Measurements from ENCODE around the gene PCDHGA7. TPM values are rescaled to one million over a fixed set of nuclear protein-coding genes. Genes with fewer than 3 reads are reported as not detected.
"Not testable (repeated sequence)": the region's sequence is repeated elsewhere in the genome, so short reads cannot be mapped to it uniquely, and the experiment has no call there.

Gene PCDHGA7
- total RNA-seq, 4 donors from 2014 or later: 0.35 to 2.5 (median 0.95) TPM

- Histone ChIP-seq H3K9me3 (peaks cover 0 to 53% (median 15%) of the 10 kb centered on the region in 4 donors), H3K4me1 (no peaks in the 10 kb centered on the region), H3K4me3 (no peak overlapping the region), H3K27me3 (no peaks in the 10 kb centered on the region), H3K36me3 (no peaks in the 10 kb centered on the region), H3K27ac (no peak overlapping the region)
- TF ChIP-seq, protein P1, sequence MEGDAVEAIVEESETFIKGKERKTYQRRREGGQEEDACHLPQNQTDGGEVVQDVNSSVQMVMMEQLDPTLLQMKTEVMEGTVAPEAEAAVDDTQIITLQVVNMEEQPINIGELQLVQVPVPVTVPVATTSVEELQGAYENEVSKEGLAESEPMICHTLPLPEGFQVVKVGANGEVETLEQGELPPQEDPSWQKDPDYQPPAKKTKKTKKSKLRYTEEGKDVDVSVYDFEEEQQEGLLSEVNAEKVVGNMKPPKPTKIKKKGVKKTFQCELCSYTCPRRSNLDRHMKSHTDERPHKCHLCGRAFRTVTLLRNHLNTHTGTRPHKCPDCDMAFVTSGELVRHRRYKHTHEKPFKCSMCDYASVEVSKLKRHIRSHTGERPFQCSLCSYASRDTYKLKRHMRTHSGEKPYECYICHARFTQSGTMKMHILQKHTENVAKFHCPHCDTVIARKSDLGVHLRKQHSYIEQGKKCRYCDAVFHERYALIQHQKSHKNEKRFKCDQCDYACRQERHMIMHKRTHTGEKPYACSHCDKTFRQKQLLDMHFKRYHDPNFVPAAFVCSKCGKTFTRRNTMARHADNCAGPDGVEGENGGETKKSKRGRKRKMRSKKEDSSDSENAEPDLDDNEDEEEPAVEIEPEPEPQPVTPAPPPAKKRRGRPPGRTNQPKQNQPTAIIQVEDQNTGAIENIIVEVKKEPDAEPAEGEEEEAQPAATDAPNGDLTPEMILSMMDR (IDR thresholded peaks at IDR 0.05): no peak
- TF ChIP-seq POLR2A (IDR thresholded peaks at IDR 0.05): no peak
- no peak for DNase-seq
Measured at GRCh38 chr5:141399555-141400258, 17.2 kb downstream of the PCDHGA7 start.

DNA sequence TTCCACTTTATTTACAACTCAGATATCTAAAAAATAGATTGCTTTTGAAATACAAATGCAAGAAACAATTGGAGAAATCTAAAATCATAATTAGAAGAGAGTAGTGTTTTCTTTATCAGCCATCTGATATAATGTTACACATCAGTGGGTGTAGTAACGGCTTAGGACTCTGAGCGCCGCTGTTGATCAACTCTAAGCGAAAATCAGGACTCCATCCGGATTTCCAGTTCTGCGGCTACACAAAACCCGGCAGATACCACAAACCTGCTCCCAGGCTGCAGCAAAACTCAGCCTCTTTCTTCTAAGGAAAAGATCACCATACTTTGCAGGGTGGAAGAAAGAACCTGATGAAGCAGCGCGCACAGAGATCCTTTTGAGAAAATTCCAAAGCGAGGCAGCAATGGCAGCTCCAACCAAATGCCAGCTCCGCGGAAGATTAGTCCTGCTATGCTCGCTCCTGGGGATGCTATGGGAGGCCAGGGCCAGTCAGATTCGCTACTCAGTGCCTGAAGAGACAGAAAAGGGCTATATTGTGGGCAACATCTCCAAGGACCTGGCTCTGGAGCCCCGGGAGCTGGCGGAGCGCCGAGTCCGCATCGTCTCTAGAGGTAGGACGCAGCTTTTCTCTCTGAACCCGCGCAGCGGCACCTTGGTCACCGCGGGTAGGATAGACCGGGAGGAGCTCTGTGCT, 20.2 kb downstream of the PCDHGA7 start, which contains the start of gene PCDHGA9:
PCDHGA9 (plus strand) TSS at position 226 of the 691 bp plus-strand sequence; CDS start at position 401, 175 bp downstream.
- Histone ChIP-seq H3K27ac (no peak within 1 kb of the TSS), H3K9me3 (peaks cover 0 to 58% (median 14%) of the 10 kb centered on the region in 4 donors), H3K4me3 (peak within 1 kb of the TSS in 1 of 4 donors; percentile 10), H3K27me3 (no peaks in the 10 kb centered on the region), H3K36me3 (no peaks in the 10 kb centered on the region), H3K4me1 (no peaks in the 10 kb centered on the region)
- no peak for TF ChIP-seq POLR2A (IDR thresholded peaks at IDR 0.05)
- TF ChIP-seq, protein P1 (IDR thresholded peaks at IDR 0.05): peak in 3 of 6 experiments; percentile 32 to 37 (median 35)
- DNase-seq: no peak

- Histone ChIP-seq H3K9me3 (peaks cover 0 to 63% (median 14%) of the 10 kb centered on the region in 4 donors), H3K27ac (no peak overlapping the region), H3K4me1 (no peaks in the 10 kb centered on the region), H3K27me3 (no peaks in the 10 kb centered on the region), H3K36me3 (no peaks in the 10 kb centered on the region), H3K4me3 (no peak overlapping the region)
- TF ChIP-seq POLR2A (IDR thresholded peaks at IDR 0.05): no peak
- TF ChIP-seq, protein P1 (IDR thresholded peaks at IDR 0.05): no peak
- DNase-seq: no peak
Measured at GRCh38 chr5:141403387-141403786, 20.8 kb downstream of the PCDHGA7 start.

DNA sequence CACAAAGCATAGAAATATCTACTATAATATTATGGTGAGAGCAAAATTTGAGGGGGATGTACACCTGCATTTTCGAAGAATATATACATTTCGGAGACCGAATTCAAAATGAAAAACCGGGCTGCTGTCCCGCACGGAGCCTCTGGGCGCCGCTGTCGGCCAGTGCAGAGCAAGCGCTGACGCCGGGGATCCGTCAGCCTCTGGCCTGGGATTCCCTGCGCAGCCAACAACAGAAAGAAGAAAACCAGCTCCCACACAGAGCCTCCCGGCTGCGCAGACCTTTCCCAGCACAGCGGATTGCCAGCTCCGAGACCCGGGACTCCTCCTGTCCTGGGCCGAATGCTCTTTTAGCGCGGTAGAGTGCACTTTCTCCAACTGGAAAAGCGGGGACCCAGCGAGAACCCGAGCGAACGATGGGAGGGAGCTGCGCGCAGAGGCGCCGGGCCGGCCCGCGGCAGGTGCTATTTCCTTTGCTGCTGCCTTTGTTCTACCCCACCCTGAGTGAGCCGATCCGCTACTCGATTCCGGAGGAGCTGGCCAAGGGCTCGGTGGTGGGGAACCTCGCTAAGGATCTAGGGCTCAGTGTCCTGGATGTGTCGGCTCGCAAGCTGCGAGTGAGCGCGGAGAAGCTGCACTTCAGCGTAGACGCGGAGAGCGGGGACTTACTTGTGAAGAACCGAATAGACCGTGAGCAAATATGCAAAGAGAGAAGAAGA, 25.4 kb downstream of the PCDHGA7 start, which contains the start of gene PCDHGB6:
PCDHGB6 (plus strand) TSS at position 232 of the 716 bp plus-strand sequence; CDS start at position 414, 182 bp downstream.
- H3K27ac ChIP-seq, H3K36me3 ChIP-seq, H3K4me1 ChIP-seq, DNase-seq, H3K27me3 ChIP-seq: not testable (repeated sequence)
- Histone ChIP-seq H3K9me3 (peaks cover 0 to 69% (median 13%) of the 10 kb centered on the region in 4 donors), H3K4me3 (peak within 1 kb of the TSS in 2 of 4 donors; percentile 30 to 37)
- TF ChIP-seq, protein P1 (IDR thresholded peaks at IDR 0.05): peak in 4 of 6 experiments; percentile 25 to 53 (median 46)

- no peak for DNase-seq
- H3K36me3 ChIP-seq: no peaks in the 10 kb centered on the region
- H3K27me3 ChIP-seq: no peaks in the 10 kb centered on the region
- peaks cover 0 to 75% (median 13%) of the 10 kb centered on the region in 4 donors for H3K9me3 ChIP-seq
- no peaks in the 10 kb centered on the region for H3K4me1 ChIP-seq
- no peak overlapping the region for H3K4me3 ChIP-seq
- no peak overlapping the region for H3K27ac ChIP-seq
- TF ChIP-seq POLR2A (IDR thresholded peaks at IDR 0.05): no peak
- TF ChIP-seq, protein P1 (IDR thresholded peaks at IDR 0.05): no peak
Measured at GRCh38 chr5:141409598-141410306, 27.2 kb downstream of the PCDHGA7 start.

Measured in Peyer's patch (tissue), 4 donors.